Endothelial cell of umbilical vein (primary cell): ENCODE data around the gene MARK3. TPM values are rescaled to one million over a fixed set of nuclear protein-coding genes. Genes with fewer than 3 reads are reported as not detected.

Source experiments
- BruUV-seq: library from RNA; stranded (reverse); fragments of 400-500 nt; replicated peaks from 2 replicates; lab custom pipeline; 2021; lab: Mats Ljungman, UMichigan
- CTCF ChIA-PET: fragments of 300-600, 350-600 bp; sonication (Branson Sonifier 250); formaldehyde crosslinking; loops from one replicate; lab custom pipeline; 2021; ENCODE audit warnings: antibody characterized with exemption, inconsistent platforms; lab: Charles Lee
- POLR2A ChIA-PET: fragments of 300-600, 350-600 bp; sonication (Branson Sonifier 250); formaldehyde crosslinking; loops from one replicate; lab custom pipeline; 2021; ENCODE audit warnings: antibody characterized with exemption, inconsistent platforms; lab: Charles Lee
- DNase-seq: peaks from one replicate; pipeline ENCODE4 v3.0.0-alpha.2; 2011; ENCODE audit warnings: low read depth, low spot score
- FAIRE-seq: peaks from 2 replicates; lab custom pipeline; 2011; peaks lifted over from hg19 to GRCh38; lab: Jason Lieb, UNC
- H2AFZ ChIP-seq: 2 replicates; pipeline ENCODE4 v1.6.0; 2012; ENCODE audit warnings: low read depth, low read length, control low read depth, inconsistent platforms
- H3K27ac ChIP-seq: 2 replicates; pipeline ENCODE4 v1.5.1; 2011; ENCODE audit warnings: low read depth, mild to moderate bottlenecking, control low read depth, low read length, moderate library complexity; ENCODE audit not compliant: insufficient read depth
- H3K27me3 ChIP-seq, 2 experiments: 2 replicates each; pipeline versions ENCODE4 v1.6.0 to v1.6.1; 2011; ENCODE audit warnings: low read length in 2 of 2, mixed read lengths in 1 of 2; ENCODE audit not compliant: control insufficient read depth in 2 of 2, insufficient read depth in 2 of 2
- H3K36me3 ChIP-seq, 2 experiments: 2 replicates in 1 of 2; 3 replicates in 1 of 2; pipeline ENCODE4 v1.5.1; 2011; ENCODE audit warnings: low read length in 2 of 2, mild to moderate bottlenecking in 1 of 2, moderate library complexity in 1 of 2; ENCODE audit not compliant: control insufficient read depth in 2 of 2, insufficient read depth in 2 of 2; ENCODE audit errors: extremely low read depth in 1 of 2
- H3K4me1 ChIP-seq: 3 replicates; pipeline ENCODE4 v1.5.1; 2011; ENCODE audit warnings: mild to moderate bottlenecking, low read length; ENCODE audit not compliant: control insufficient read depth, insufficient read depth; ENCODE audit errors: extremely low read depth
- H3K4me2 ChIP-seq: 2 replicates; pipeline ENCODE4 v1.6.1; 2011; ENCODE audit warnings: low read length, control low read depth, mixed read lengths; ENCODE audit not compliant: insufficient read depth
- H3K4me3 ChIP-seq, 3 experiments: fragments of 200-600 bp in 1 of 3; sonication (generic), shearing (Covaris generic) in 1 of 3; replicated peaks in 1 of 3; 2 replicates each; pipeline ENCODE4 v1.5.1; 2011 to 2016; ENCODE audit warnings: control low read depth in 3 of 3, low read length in 3 of 3, mild to moderate bottlenecking in 2 of 3, inconsistent platforms in 1 of 3, low read depth in 1 of 3, moderate library complexity in 1 of 3; ENCODE audit not compliant: insufficient read depth in 1 of 3
- H3K79me2 ChIP-seq: 2 replicates; pipeline ENCODE4 v1.6.0; 2012; ENCODE audit warnings: low read length, inconsistent platforms; ENCODE audit not compliant: control insufficient read depth, insufficient read depth
- H3K9ac ChIP-seq: replicated peaks from 2 replicates; pipeline ENCODE3; 2011; ENCODE audit warnings: low read length, control low read depth; ENCODE audit not compliant: insufficient read depth; ENCODE audit errors: extremely low read depth
- H3K9me1 ChIP-seq: replicated peaks from 3 replicates; pipeline ENCODE4 v1.6.0; 2011; ENCODE audit warnings: mild to moderate bottlenecking, low read length; ENCODE audit not compliant: control insufficient read depth, insufficient read depth; ENCODE audit errors: extremely low read depth
- H3K9me3 ChIP-seq: replicated peaks from 2 replicates; pipeline ENCODE4 v1.5.1; 2012; ENCODE audit warnings: low read length, inconsistent platforms; ENCODE audit not compliant: control insufficient read depth, insufficient read depth
- H4K20me1 ChIP-seq: replicated peaks from 2 replicates; pipeline ENCODE3; 2011; ENCODE audit warnings: mild to moderate bottlenecking, low read length; ENCODE audit not compliant: control insufficient read depth, insufficient read depth; ENCODE audit errors: extremely low read depth
- EZH2 ChIP-seq: IDR thresholded peaks from 2 replicates; pipeline ENCODE4 v1.6.1; 2012; ENCODE audit warnings: borderline replicate concordance, low read depth, mild to moderate bottlenecking, moderate library complexity, low read length, inconsistent platforms; ENCODE audit not compliant: severe bottlenecking
- FOS ChIP-seq: IDR thresholded peaks from 2 replicates; pipeline ENCODE4 v1.6.1; 2011; ENCODE audit warnings: mild to moderate bottlenecking, low read length, moderate library complexity, borderline replicate concordance; ENCODE audit not compliant: insufficient read depth
- GATA2 ChIP-seq: IDR thresholded peaks from 2 replicates; pipeline ENCODE4 v1.7.0; 2011; ENCODE audit warnings: low read depth, mild to moderate bottlenecking, moderate library complexity, mixed read lengths, low read length; ENCODE audit not compliant: insufficient read length, insufficient read depth
- JUN ChIP-seq: IDR thresholded peaks from 2 replicates; pipeline ENCODE4 v1.6.1; 2011; ENCODE audit warnings: borderline replicate concordance, low read depth; ENCODE audit not compliant: insufficient read length, insufficient read depth
- MAX ChIP-seq: IDR thresholded peaks from 2 replicates; pipeline ENCODE4 v1.6.1; 2011; ENCODE audit not compliant: insufficient read depth, insufficient read length
- MYC ChIP-seq: IDR thresholded peaks from one replicate; pipeline ENCODE4 v1.6.1; 2011; ENCODE audit warnings: mild to moderate bottlenecking, low read depth, low read length
- POLR2A ChIP-seq: IDR thresholded peaks from 2 replicates; pipeline ENCODE4 v1.6.1; 2012; ENCODE audit warnings: low read depth, mild to moderate bottlenecking, control low read depth, low read length
- POLR2AphosphoS5 ChIP-seq: IDR thresholded peaks from 2 replicates; pipeline ENCODE4 v1.6.1; 2012; ENCODE audit warnings: low read depth, mild to moderate bottlenecking, control low read depth, low read length, moderate library complexity; ENCODE audit not compliant: insufficient read depth
- dilution Hi-C: fragments of 300-500 bp; cut with MboI; formaldehyde crosslinking; loops from one replicate; pipeline ENCODE4 v1.15.0; 2019; ENCODE audit warnings: low sequenced_read_pairs; ENCODE audit not compliant: extremely low pct_ligation_motif_present
- intact Hi-C: fragments of 100-400 bp; cut with micrococcal nuclease; formaldehyde crosslinking; loops from one replicate; pipeline ENCODE4 v1.10.0; 2022
- polyA plus RNA-seq, 4 experiments: library from polyadenylated mRNA; depleted of rRNA in 3 of 4; stranded (reverse) in 3 of 4; unstranded in 1 of 4; fragments of >200 nt; gene quantifications; 2 replicates each; pipeline versions ENCODE4 v1.2.1 to v1.2.3, GENCODE V29; 2011 to 2012; ENCODE audit warnings: missing spikeins in 1 of 4
- total RNA-seq: library from RNA; stranded (reverse); gene quantifications from 2 replicates; pipeline ENCODE4 v1.2.3, GENCODE V29; 2021

MARK3 gene
- total and polyA plus RNA-seq, 2 donors (not counting 3 experiments of a cell fraction or from before 2014, with no cell fraction given) = 46.6 to 96.1 TPM

DNA sequence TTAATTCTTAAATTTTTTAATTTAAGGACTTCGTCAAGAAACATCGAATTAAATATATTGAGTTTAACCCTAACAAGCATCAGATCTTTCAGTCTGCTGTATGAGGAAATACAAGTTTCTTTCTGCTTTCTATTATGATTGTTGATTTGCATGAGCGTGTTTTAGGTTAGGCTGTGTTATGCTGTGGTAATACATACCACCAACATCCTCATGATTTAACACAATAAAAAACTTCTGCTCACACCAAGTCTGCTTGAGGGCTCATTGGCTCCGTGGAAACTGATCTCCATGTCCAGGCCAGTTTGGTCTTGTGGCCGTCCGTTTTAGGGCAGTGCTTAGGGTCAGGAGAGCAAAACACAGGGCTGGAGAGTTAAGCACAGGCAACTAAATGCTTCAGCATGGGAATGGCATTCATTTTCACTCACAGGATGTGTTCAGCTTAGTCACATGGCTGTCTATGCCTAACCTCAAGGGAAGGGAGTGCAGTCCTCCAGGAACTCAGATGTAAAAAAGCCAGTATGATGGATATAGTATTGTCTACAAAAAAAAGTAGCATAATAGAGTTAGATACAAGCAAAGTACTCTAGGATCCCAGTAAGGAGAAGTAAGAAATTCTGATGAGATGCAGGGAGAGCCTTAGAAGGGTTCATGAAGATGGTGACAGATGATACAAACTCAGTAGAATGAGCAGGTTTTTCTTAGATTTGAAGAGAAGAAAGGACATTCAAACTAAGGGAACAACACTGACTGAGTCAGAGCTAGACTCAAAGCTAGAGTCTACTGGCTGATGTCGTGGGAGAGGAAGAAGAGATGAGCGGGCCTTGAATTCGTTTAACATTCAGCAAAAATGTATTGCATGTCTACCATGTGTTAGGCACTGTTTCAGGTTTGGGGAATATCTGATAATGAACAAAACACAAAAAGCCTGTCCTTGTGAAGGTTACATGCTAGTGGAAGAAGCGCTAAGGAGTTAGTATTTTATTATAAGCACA lies 16.3 kb downstream of the MARK3 start:
- peak; percentile 79 for DNase-seq
- peak overlapping the region; percentile 6 for H3K4me2 ChIP-seq
- H3K4me1 ChIP-seq = peaks cover 43% of the 10 kb centered on the region
- ChIA-PET POLR2A (no interaction called here), CTCF (interaction anchor here (0.9 to 5.1 kb wide), 3 partner anchors 8 to 12 kb away, joined by 3 to 21 read pairs (median 4); no protein-coding TSS in a partner anchor)
- dilution Hi-C loops (no loop called here), intact Hi-C loops (no loop called here)
- H3K79me2 ChIP-seq = peaks cover 90% of the 10 kb centered on the region
- FAIRE-seq = peak; percentile 87
- H3K27me3 ChIP-seq = no peaks in the 10 kb centered on the region
- peaks cover 0 to 2% of the 10 kb centered on the region in 2 experiments for H3K36me3 ChIP-seq
- no peaks in the 10 kb centered on the region for H3K9me3 ChIP-seq
- no peak overlapping the region for H3K4me3 ChIP-seq
- no peak overlapping the region for H3K9ac ChIP-seq
- H2AFZ ChIP-seq = no peak overlapping the region
- TF ChIP-seq JUN (no peak), MAX (peak; percentile 68), POLR2AphosphoS5 (no peak)
- peak overlapping the region; percentile 23 for H3K27ac ChIP-seq
- no TSS peak for BruUV-seq
- H4K20me1 ChIP-seq = peaks cover 21% of the 10 kb centered on the region
- no peaks in the 10 kb centered on the region for H3K9me1 ChIP-seq

DNA sequence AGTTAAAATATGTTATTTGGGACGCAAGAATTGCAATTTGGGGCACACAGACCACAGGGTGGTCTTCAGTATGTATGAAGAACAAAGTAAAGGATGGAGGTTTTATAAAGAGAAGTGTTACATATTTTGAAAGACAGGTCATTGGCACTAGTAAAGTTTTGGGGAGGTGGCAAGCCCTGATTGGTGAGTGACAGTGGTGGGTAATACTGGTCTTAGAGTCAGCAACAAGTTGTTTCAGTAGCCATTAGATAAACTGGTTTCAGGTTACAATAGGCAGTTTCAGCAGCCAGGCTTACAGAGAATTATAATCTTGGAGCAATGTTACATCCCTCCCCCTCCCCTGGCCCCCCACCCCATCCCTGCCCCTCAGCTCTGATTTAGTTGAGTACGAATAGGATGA lies 17.5 kb downstream of the MARK3 start:
- Histone ChIP-seq H3K27me3 (no peaks in the 10 kb centered on the region), H3K9ac (no peak overlapping the region), H3K9me3 (no peaks in the 10 kb centered on the region), H3K27ac (no peak overlapping the region), H3K36me3 (peaks cover 0 to 2% of the 10 kb centered on the region in 2 experiments), H3K79me2 (peaks cover 88% of the 10 kb centered on the region), H3K4me2 (no peak overlapping the region), H3K4me1 (peaks cover 41% of the 10 kb centered on the region), H3K9me1 (no peaks in the 10 kb centered on the region), H4K20me1 (peaks cover 17% of the 10 kb centered on the region), H2AFZ (no peak overlapping the region), H3K4me3 (no peak overlapping the region)
- CTCF ChIA-PET = interaction anchor here (3.8 to 5.1 kb wide), 2 partner anchors 9 to 12 kb away, joined by 14 to 21 read pairs; no protein-coding TSS in a partner anchor
- POLR2A ChIA-PET = interaction anchor here (0.7 kb wide), 1 partner anchor 17 kb away, joined by 3 read pairs; no protein-coding TSS in a partner anchor
- TF ChIP-seq POLR2AphosphoS5 (no peak), MAX (no peak), GATA2 (no peak), MYC (no peak), FOS (no peak), EZH2 (no peak), POLR2A (no peak), JUN (no peak)
- peak; percentile 17 for DNase-seq
- intact Hi-C loops = no loop called here
- BruUV-seq = no TSS peak
- dilution Hi-C loops = no loop called here
- no peak for FAIRE-seq
